ENCODE measurements around the gene LRP1B. TPM values are rescaled to one million over a fixed set of nuclear protein-coding genes. Genes with fewer than 3 reads are reported as not detected.

LRP1B gene
- polyA plus RNA-seq, 2 of the 4 experiments (the other 2 are of a cell fraction): 0.03 TPM; not detected in 1

DNA sequence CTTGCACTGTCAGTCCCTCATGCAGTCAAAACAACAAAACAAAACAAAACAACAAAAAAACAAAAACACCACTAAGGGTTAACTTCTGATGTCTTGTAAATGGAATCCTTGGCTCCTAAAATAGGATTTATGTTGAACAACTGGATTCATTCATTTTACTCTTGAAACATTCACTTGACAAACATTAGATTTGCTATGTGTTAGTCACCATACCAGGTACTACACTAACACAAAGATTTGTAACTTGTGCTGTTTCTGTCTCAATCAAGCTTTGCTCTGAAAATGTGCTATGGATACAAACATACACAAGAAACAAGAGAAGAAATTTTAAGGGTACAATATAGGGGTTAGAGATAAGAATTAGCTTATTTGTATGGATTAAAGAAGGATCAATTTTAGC, 812.8 kb downstream of the LRP1B start:
- H3K27ac ChIP-seq: no peak overlapping the region
- DNase-seq (ENCODE audit: low read depth in 1 of 2, low spot score in 1 of 2): peak in 1 of 2 experiments; percentile 5
- no peak for ATAC-seq
- H3K9me3 ChIP-seq: no peaks in the 10 kb centered on the region
- no peak for TF ChIP-seq HDAC2 (IDR thresholded peaks at IDR 0.05)
- no peak for TF ChIP-seq RARB (CRISPR knock-in tag; IDR thresholded peaks at IDR 0.05)
- TF ChIP-seq NFE2L2 (conservative IDR thresholded peaks at IDR 0.05; ENCODE audit: low read length): no peak
- TF ChIP-seq CBX2 (IDR thresholded peaks at IDR 0.05; ENCODE audit: borderline replicate concordance, low read depth): no peak
- no peak for TF ChIP-seq JUN (IDR thresholded peaks at IDR 0.05)
- TF ChIP-seq, protein P1, sequence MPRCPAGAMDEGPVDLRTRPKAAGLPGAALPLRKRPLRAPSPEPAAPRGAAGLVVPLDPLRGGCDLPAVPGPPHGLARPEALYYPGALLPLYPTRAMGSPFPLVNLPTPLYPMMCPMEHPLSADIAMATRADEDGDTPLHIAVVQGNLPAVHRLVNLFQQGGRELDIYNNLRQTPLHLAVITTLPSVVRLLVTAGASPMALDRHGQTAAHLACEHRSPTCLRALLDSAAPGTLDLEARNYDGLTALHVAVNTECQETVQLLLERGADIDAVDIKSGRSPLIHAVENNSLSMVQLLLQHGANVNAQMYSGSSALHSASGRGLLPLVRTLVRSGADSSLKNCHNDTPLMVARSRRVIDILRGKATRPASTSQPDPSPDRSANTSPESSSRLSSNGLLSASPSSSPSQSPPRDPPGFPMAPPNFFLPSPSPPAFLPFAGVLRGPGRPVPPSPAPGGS (IDR thresholded peaks at IDR 0.05): no peak
- no peak for TF ChIP-seq MYC (IDR thresholded peaks at IDR 0.05; ENCODE audit: borderline replicate concordance, low read length)
- no peak for TF ChIP-seq CHD4 (IDR thresholded peaks at IDR 0.05; ENCODE audit: borderline replicate concordance)
- no peak for FAIRE-seq
- POLR2A ChIA-PET: no interaction called here
- H3K4me3 ChIP-seq: no peak overlapping the region
- CTCF ChIA-PET: no interaction called here
- no peak overlapping the region for H3K4me2 ChIP-seq
- no peaks in the 10 kb centered on the region for H3K4me1 ChIP-seq

DNA sequence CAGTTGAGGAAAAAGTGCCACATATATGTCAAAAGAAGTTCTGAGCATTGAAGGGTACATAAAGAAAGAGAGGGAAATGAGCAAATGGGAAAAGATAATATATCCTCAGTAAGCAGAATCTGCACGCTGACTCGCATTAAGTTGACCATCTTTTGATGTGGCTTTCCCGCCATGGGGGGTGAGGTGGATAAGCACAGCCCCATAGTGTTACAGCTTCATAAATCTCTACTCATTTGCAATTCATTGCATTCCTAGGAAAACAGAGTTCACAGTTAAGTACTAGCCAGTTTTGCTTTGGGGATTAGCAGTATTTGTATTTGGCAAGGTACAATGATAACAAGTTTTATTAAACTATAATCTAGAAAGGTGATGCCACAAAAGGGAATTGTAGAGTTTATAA, 814.2 kb downstream of the LRP1B start:
- Histone ChIP-seq H3K4me2 (no peak overlapping the region), H3K4me1 (no peaks in the 10 kb centered on the region), H3K4me3 (no peak overlapping the region), H3K9me3 (no peaks in the 10 kb centered on the region), H3K27ac (no peak overlapping the region)
- FAIRE-seq: no peak
- TF ChIP-seq, protein P2, sequence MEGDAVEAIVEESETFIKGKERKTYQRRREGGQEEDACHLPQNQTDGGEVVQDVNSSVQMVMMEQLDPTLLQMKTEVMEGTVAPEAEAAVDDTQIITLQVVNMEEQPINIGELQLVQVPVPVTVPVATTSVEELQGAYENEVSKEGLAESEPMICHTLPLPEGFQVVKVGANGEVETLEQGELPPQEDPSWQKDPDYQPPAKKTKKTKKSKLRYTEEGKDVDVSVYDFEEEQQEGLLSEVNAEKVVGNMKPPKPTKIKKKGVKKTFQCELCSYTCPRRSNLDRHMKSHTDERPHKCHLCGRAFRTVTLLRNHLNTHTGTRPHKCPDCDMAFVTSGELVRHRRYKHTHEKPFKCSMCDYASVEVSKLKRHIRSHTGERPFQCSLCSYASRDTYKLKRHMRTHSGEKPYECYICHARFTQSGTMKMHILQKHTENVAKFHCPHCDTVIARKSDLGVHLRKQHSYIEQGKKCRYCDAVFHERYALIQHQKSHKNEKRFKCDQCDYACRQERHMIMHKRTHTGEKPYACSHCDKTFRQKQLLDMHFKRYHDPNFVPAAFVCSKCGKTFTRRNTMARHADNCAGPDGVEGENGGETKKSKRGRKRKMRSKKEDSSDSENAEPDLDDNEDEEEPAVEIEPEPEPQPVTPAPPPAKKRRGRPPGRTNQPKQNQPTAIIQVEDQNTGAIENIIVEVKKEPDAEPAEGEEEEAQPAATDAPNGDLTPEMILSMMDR (IDR thresholded peaks at IDR 0.05): no peak
- TF ChIP-seq TP53 (CRISPR knock-in tag; IDR thresholded peaks at IDR 0.05): no peak
- no peak for TF ChIP-seq MAFK (IDR thresholded peaks at IDR 0.05; ENCODE audit: partially characterized antibody)
- TF ChIP-seq HOXB13 (CRISPR knock-in tag; IDR thresholded peaks at IDR 0.05; ENCODE audit: low read depth): no peak
- no peak for TF ChIP-seq GATA3 (IDR thresholded peaks at IDR 0.05; ENCODE audit: borderline replicate concordance)
- no peak for TF ChIP-seq SMC3 (IDR thresholded peaks at IDR 0.05)
- no peak for TF ChIP-seq FOSL2 (IDR thresholded peaks at IDR 0.05)
- no peak for TF ChIP-seq FOSL2 (CRISPR knock-in tag; IDR thresholded peaks at IDR 0.05)
- no peak for TF ChIP-seq JUNB (IDR thresholded peaks at IDR 0.05)
- DNase-seq (ENCODE audit: low read depth in 1 of 2, low spot score in 1 of 2): no peak
- no peak for ATAC-seq
- ChIA-PET CTCF (no interaction called here), POLR2A (no interaction called here)
- WGBS (ENCODE audit: missing lambda C conversion rate): 72% methylated on average over 3 of the region's 3 CpGs

DNA sequence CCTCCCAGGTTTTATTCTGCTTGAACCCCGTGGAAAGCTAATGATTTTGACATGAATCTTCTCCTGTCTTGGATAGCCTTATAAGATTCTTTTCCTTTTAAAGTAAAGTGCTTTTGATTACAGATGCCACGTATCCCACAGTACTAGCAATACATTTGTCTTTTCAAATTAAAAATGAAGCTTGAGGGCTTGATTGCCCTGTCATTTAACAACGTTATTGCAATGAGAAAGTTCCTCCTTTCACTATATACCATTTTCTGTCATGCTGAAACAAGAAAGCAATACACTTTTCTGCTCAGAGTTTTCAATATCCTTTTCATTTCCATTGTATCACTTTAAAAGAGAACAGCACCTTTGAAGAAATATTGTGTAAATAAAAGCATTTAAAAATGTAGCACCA, 814.7 kb downstream of the LRP1B start:
- TF ChIP-seq CEBPB (IDR thresholded peaks at IDR 0.05) (no peak), MYC (IDR thresholded peaks at IDR 0.05; ENCODE audit: borderline replicate concordance, low read length) (no peak), PHF8 (IDR thresholded peaks at IDR 0.05; ENCODE audit: borderline replicate concordance, low read depth) (no peak), CBX8 (IDR thresholded peaks at IDR 0.05) (no peak), ZFP36 (IDR thresholded peaks at IDR 0.05; ENCODE audit: borderline replicate concordance, partially characterized antibody) (no peak), FOSB (CRISPR knock-in tag; IDR thresholded peaks at IDR 0.05) (no peak), FOSL2 (IDR thresholded peaks at IDR 0.05) (no peak), FOSL2 (CRISPR knock-in tag; IDR thresholded peaks at IDR 0.05) (no peak), ESRRA (IDR thresholded peaks at IDR 0.05; ENCODE audit: borderline replicate concordance, low read length) (no peak), KDM5A (IDR thresholded peaks at IDR 0.05) (no peak), ZC3H11A (IDR thresholded peaks at IDR 0.05) (no peak), GATA3 (IDR thresholded peaks at IDR 0.05; ENCODE audit: borderline replicate concordance) (no peak), CHD2 (IDR thresholded peaks at IDR 0.05; ENCODE audit: low read length, partially characterized antibody) (no peak), NPAS2 (CRISPR knock-in tag; IDR thresholded peaks at IDR 0.05; ENCODE audit: borderline replicate concordance) (no peak), HOXB5 (CRISPR knock-in tag; IDR thresholded peaks at IDR 0.05) (no peak), EHF (CRISPR knock-in tag; IDR thresholded peaks at IDR 0.05) (no peak), CBX2 (IDR thresholded peaks at IDR 0.05; ENCODE audit: borderline replicate concordance, low read depth) (no peak), RCOR1 (IDR thresholded peaks at IDR 0.05; ENCODE audit: low read depth, low read length) (no peak), CHD4 (IDR thresholded peaks at IDR 0.05; ENCODE audit: borderline replicate concordance) (no peak)
- TF ChIP-seq, protein P3, sequence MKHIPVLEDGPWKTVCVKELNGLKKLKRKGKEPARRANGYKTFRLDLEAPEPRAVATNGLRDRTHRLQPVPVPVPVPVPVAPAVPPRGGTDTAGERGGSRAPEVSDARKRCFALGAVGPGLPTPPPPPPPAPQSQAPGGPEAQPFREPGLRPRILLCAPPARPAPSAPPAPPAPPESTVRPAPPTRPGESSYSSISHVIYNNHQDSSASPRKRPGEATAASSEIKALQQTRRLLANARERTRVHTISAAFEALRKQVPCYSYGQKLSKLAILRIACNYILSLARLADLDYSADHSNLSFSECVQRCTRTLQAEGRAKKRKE (CRISPR knock-in tag; IDR thresholded peaks at IDR 0.05; ENCODE audit: low read depth): no peak
- TF ChIP-seq, protein P4, sequence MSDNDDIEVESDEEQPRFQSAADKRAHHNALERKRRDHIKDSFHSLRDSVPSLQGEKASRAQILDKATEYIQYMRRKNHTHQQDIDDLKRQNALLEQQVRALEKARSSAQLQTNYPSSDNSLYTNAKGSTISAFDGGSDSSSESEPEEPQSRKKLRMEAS (IDR thresholded peaks at IDR 0.05): no peak
- no peak for ATAC-seq
- no peaks in the 10 kb centered on the region for H3K4me1 ChIP-seq
- WGBS (ENCODE audit: missing lambda C conversion rate): 23% methylated on average over 3 of the region's 3 CpGs
- H3K4me3 ChIP-seq: no peak overlapping the region
- H3K9me3 ChIP-seq: no peaks in the 10 kb centered on the region
- no peak overlapping the region for H3K4me2 ChIP-seq
- POLR2A ChIA-PET: no interaction called here
- FAIRE-seq: no peak
- no peak overlapping the region for H3K27ac ChIP-seq
- CTCF ChIA-PET: no interaction called here
- DNase-seq (ENCODE audit: low read depth in 1 of 2, low spot score in 1 of 2): no peak

Data from A549 (cell line).